Hematopoietic multipotent progenitor cell treated with erythropoietin and hydrocortisone succinate and interleukin-3 and kit ligand, for 15 days (in vitro differentiated cells): ENCODE measurements around the gene ARHGAP25.

Experiments used
- DNase-seq: peaks from one replicate; pipeline ENCODE4 v3.0.0-alpha.2; 2015; ENCODE audit warnings: low spot score

The ARHGAP25 gene

DNA sequence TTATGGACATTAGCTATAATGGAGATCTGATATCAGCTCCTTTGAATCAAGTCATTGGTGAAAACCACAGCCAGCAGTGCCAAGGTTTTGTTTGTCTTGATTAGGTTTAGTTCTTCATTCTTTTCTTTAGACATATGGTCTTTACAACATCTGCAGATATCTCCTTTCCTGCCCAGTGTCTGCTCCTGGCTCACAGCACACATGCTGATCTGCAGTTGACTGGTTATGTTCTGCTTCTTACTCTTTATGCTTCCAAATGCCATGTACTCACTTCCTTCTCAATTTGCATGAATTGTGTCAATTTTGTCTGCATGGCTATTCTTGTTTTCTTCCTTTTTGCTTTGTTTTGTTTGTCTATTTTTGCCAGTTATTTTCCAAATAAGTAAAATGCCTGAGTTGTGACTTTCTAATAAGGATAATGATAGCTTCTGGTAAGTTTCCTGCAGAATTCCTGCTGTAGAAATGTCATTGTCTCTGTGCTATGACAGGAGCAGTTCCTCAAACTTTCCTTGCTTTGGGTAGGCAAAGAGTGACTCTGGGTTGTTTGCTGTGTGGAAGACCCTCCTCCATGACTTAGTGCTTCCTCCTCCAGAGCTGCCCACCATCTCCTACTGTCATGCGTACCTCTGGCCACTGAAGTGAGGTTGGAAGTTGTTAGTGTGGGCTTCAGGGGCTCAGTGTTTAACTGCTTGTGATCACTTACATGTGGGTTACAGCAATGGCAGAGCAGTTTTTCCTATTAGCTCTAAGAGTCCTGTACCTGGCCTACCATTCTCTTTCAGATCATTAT, 8.2 kb downstream of the ARHGAP25 start:
- DNase-seq = no peak

DNA sequence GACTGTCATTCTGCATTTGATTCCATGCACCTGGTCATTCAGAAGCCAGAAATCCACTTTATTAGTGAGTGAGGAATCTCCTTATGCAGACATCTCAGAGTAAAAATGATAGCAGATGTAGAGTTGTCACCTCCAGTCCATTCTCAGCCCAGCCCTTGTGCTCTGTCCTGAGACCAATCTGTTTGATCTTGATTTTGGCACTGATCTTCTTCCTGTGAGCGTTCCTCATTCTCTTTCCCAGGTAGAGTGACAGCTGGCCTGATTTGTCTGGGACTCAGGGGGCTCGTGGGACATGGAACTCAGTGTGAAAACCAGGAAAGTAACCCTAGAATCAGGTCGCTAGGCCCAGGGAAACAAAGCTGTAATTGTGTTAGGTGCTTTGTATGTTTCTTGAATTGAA, 8.9 kb downstream of the ARHGAP25 start:
- no peak for DNase-seq

DNA sequence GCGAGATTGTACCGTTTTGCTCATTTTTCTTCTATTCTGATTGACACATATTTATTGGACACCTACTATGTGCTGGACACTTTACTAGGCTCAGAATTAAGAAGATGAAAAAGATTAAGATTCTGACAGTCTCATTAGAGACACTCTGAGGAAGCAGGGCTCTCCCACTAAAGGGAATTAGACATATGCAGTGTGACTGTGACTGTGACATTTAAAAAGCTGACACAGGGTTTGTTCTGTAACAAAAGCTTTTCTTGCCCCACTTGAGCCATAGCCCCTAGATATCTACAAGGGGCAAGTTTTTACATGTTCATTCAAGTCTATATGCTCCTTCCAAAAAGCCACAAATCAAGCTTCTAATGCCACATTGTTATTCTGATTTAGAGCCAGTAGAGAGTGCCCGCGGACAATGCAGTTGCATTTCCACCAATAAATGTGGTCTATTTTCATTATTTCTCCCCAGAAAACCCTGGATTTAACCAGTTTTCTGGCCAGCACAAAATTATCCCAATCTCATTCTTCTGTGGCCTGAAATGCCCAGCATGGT, 9.8 kb downstream of the ARHGAP25 start:
- no peak for DNase-seq

DNA sequence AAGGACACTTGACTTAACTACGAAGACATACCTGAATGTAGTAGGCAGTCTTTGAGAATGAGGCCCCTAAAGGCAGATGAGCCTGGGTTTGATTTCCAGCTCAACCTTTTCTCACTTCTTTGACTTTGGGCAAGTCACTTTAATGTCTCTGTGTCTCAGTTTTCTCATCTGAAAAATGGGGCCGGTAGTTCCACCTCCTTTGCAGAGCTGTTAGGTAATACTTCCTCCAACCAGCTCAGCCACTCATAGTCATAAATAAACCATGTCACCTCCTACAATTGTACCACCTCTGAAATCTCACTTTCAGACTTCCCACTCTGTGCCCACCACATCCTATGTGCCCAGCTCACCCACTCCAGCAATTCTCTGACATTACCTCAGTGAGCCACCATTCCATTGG, 10.4 kb downstream of the ARHGAP25 start:
- DNase-seq = no peak

DNA sequence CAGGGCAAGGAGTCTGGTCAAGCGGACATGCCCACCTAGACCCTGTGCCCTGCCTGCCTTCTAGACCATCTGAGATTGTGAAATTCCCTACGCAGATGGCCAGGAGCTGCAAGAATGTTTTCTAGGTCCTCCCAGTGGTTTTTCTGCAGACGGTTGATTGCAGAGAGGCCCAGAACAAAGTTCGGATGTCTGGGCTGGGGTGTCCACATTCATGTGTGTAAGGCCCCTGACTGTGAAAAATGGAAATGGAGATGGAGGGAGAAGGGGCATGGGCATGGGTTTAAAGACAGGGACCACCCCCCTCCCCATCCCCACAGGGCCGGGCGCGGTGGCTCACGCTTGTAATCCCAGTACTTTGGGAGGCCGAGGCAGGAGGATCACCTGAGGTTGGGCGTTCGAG, 11.8 kb downstream of the ARHGAP25 start:
- DNase-seq = no peak

DNA sequence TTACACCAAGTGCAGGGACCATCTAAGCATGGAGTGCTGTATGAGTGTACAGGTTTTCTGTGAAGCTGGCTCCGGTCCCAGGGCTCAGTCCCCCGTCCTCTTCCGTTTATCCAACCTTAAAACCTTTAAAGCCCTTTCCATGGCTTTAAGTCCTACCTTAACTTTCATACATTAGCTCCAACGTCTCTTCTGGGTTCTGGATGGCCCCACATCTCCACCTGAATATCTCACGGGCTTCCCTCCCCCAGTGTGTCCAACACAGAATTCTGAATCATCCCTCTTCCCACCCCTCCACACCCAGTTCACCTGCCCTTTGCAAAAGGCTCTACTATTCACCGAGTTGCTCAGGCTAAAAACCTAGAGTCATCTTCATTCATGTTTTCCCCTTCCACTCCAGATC, 12.8 kb downstream of the ARHGAP25 start:
- no peak for DNase-seq

DNA sequence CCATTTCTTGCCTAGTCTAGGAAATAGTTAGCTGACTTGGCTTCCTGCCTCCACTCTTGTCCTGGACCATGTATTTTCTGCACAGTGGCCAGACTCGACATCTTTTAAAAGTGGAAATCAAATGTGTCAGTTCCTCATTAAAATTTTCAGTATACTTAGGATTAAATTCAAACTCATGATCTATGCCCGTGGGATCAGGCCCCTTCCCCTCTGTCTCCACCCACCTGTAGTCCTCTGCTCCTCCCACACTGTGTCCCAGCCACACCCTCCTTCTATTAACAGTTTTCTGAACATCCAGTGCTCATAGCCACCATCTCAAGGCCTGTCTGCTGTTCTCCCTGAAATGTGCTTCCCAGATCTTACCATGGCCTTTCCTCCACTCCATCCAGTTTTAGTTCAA, 13.3 kb downstream of the ARHGAP25 start:
- no peak for DNase-seq

DNA sequence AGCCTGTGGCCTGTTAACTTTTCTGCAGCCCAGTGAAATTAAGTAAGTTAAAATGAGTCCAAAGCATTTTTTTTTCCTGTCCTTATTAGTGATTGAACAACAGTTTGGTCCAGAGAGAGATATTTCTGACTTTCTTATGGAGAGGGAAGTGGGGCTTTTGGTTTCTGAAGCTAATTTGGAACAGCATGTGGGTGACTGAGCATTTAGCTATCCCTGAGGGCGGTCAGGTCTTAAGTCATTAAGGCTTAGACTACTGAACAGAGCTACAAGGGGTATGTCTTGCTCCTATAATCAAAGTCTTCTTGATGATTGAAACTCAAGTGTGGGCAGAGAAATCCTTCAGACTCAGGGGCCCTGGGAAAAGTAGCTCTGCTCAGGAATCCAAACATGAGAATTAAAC, 14.0 kb downstream of the ARHGAP25 start:
- DNase-seq = no peak

DNA sequence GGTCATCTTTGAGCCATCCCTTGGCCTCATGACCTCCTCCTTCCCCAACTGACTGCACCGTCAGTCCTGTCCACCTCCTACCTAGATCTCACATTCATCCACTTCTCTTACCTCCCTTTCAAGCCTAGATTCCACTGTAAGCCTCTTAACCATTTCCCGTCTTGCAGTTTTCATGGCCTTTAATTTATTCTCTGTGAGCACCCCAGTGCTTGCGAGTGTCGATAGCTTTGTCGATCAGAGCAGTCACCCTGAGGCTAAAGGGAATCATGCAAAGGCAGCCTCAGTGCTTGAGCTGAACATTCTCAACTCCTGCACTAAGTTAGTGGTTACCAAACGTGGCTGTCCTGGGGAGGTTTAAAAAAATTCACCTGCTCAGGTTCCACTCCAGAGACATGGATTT, 14.7 kb downstream of the ARHGAP25 start:
- no peak for DNase-seq

DNA sequence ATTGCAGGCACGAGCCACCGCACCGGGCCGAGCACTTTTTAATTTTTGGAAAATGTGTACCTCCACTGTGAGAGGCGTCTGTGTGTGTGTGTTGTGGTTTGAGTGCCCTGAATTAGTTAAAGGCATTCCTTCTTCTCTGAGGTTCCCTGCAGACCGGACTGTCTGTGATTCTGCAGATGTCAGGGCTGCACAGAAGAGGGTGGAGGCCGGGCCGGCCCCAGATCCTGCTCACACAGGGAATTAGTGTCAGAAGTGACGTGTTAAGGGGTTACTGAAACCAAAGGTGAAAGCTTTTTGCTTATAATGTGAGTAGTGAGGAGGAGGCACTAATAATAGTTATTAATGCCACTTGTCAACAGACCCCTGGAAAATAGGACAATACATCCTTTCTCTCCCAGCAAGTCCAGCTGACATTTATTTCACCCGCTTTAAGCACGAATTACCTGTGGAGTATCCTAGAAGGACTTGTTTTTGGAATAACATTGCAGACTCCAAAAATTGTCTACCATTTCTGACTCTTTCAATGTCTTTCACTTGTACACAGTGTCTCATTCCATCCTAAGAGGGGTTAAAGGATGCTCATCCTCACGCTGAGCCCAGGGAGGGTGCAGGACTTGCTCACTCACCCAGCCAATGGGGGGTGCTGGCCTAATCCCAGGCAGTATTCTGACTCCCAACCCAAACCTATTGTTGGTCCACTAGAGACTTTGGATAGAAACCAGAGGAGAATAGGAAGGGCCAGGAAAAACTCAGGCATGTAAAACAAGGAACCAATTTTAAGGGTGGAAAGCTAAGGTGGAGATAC, 16.2 kb downstream of the ARHGAP25 start:
- DNase-seq = no peak

DNA sequence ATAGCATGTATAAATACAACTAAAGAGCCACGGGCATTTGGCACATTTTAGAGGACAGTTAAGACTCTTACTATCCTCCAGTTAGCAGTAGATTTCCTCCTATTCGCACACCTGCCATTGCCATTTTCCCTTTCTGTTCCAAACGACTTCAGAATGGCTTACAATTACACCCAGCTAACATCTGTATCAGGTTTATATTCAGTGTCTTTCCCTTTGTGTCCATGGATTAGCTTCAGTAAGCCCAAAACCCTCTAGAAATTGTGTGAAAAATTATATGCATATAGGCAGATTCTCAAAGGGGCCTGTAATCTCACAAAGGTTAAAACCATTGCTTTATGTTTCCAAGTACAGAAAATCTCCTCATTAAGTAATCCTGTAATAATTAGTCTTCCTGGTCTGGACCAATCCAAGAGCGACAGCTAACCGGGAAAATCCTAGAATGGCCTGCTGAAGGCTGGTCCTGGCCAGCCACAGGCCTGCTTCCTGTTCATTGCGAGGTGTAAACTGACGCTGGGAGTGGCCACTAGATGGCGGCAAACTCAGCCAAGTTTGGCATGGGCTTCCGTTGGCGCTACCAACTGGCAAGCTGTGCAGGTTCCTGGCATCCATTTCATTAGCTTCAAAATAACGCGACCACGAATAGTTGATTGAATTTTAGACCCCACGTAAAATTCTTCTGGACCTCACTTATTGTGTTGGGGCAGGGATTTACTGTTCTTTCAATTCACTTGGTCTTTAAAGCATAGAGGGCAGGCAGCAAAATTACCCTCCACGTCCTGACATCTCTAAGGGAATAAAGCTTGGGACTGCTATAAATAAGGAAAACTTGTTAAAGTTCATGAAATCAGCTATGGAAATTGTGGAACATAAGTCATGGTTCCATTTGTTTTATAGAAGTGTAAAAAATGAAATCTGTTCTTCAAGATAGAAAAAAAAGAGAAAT, 17.1 kb downstream of the ARHGAP25 start:
- peak; percentile 85 for DNase-seq

DNA sequence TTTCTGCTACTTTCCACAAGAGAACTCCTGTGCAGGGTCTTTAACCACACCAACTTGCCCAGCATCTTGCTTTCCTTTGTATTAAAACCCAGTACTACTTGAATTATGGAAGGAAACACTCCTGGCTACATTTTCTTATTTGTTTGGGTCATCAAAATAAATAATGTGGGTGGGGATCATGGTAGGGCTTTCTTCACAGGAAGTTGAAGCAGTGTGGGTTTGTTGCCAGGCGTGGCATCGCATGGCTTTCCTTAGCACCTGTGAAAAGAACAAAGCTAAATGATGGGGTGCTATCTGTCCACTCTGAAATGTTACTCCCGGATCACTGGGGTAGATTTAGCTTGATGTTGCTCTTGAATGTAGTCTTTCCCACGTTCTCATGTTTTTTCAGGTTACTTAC, 18.7 kb downstream of the ARHGAP25 start:
- no peak for DNase-seq

DNA sequence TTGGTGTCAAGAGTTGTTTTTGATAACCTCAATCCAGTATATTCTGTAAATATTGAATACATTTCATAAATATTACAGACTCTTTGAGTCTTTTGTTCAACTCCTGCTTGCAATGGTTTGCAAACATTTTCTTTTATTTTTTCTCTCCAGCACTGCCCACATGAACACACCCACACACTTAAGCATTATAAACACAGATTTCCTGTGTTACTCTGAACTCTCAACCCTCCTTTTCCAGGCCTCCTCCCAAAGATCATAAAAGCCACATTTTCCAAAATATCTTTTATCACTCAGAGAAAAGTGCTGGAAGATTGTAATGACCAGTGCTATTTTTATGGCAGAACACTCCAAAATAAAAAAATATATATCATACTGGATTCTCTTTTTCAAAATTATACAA, 20.5 kb downstream of the ARHGAP25 start:
- no peak for DNase-seq

DNA sequence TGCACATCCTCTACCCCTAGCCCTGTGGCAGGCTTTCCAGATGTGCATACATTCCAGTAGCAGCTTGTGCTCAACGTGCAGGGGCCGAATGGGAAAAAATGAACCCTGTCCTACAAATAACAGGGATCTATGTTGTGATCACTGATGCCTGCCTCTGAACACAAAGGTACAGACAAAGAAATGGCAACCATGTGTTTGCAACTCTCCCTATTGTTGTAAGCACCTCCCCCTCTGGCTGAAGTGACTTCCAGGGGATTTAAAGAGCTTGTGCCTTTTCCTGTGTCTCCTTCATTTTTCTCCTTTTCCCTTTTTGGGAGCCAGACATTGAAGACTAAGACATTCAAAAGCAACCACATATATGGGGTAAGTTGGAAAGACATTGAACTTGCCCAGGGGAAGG, 21.6 kb downstream of the ARHGAP25 start:
- DNase-seq = no peak

DNA sequence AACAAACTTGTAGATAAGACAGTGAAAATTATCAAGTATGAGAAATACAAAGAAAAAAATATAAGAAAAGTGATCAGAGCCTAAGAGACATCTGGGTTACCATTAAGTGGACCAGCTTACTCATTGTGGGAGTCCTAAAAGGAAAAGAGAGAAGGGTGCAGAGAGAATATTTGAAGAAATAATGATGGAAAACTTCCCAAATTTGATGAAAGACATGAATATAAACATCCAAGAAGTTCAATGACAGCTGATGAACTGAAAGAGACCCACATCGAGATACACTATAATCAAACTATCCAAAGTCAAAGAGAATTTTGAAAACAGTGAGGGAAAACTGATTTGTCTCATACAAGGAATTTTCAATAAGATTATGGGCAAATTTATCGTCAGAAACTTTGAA, 22.5 kb downstream of the ARHGAP25 start:
- no peak for DNase-seq

DNA sequence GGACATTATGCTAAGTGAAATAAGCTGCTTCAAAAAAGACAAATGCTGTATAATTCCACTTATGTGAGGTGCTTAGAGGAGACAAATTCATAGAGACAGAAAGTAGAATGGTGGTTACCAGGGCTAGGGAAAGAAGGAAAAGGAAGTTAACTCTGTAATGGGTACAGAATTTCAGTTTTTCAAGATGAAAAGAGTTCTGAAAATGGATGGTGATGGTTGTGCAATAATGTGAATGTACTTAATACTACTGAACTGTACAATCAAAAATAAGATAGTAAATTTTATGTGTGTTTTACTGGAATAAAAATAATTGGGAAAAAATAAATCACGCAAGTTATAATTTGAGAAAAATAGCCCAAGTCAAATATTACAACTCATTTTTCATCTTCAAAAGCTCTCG, 27.5 kb downstream of the ARHGAP25 start:
- no peak for DNase-seq

DNA sequence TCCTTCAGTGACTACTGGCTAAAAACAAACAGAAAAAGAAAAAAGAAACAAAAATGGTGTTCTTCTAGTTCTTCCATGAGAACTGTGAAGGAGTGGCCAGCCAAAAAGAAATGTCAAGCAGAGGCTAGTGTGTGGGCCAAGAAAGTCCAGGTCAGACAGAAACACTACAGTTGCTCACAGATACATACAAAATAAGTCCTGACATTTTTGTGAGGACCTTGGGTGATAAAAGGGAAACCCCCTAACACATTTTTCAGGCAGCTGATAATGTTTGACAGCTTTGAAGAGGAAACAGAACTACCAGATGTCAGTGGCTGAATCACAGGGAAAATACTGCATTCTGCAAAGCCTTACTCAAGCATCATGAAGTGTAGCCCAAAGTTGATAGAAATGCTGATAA, 28.1 kb downstream of the ARHGAP25 start:
- DNase-seq = no peak

DNA sequence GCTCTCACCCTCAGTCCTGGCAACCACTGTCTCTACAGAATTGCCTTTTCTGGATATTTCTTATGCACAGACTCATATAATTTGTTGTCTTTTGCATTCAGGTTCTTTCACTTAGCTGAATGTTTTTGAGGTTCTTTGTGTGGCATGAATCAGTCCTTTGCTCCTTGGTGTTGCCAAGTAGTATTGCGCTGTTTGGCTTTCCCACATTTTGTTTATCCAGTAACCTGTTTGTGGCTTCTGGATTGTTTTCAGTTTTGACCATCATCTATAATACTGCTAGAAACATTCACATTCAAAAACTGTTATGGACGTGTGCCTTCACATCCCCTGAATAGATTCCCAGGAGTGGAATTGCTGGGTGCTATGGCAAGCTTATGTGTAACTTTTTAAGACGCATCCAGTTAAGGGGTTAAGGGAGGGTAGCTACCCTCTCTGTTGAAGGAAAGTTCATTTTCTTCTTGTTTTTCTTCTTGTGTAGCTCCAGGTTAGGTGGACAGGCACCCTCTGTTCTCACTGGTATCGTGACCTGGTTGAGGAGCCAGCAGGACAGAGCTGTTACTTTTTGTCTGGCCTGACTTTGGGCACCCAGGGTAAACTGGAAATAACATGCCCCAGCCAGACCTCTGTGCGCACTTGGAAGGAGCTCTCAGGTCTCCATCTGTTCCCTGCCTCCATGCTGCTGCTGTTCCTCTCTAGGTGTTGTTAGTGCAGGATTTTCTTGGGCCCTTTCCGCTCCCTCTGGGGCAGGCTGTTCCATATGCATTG, 29.6 kb downstream of the ARHGAP25 start:
- DNase-seq = no peak

DNA sequence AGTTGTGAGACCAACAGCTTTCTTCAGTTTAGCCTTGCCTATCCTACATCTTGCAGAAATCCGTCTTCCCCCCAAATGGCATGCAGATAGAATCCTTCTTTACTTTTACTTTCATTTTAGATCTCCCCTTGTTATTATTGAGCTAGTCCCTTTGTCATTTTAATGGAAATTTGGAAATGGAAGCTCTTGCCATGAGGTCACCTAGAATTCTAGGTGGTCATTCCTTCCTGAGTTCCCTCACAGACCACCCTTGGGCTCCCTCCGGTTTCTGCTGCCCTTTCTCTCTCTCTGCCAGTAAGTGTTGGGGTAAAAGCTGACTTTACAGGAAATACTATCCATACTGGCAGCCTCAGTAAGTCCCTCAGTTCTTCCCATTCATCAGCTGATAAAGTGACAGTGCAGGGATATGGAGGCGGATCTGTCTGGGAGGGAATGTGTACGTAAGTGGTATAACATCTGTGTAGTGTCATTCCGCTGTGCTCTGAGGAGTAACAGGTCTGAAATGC, 30.2 kb downstream of the ARHGAP25 start:
- DNase-seq = peak; percentile 23

DNA sequence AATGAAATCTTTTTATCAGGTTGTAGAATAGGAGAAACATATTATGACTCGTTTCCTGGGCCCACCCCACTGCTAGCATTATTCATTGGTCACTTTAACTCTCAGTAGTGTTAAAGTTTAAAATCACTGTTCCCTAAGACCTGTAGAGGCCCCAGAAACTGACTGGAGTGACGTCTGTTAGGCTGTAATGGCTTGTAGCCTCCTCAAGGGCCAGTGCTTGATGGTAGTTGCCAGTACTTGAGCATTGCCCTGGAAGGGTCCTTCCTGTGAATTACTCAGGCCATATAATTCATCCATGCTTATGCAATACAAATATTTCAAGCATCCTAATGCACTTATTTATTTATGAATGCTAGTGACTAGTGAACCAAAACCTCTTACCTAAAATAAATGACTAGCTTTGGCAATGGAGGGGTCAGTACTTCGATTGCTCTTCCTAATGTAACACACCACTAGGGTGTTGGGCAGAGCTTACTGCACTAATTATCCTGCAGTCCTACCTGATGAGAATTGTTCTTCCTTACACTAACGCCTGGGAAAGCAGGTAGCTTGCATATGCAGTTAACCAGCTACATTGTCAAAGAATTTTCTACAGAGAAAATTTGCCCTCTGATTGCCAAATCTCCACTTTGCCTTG, 31.2 kb downstream of the ARHGAP25 start:
- DNase-seq = no peak

DNA sequence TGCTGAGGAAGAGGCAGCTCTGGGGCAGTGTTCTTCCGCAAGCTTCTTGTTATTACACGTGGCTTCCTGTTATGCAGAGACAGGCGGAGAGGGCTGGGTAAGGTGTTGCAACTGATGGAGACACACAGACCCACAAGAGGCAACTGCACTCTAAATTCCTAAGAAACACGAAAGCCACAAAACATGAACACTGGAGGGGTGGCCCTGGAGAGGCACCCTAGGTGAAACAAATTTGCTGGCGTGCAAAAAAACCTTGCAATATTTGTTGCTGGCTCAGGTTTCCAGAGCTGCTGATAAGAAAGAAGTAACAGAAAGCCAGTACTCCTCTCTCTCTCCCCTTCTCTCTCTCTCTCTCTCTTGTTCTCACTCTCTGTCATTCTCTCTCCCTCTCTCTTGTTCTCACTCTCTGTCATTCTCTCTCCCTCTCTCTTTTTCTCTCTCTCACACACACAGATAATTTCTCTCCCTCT, 31.8 kb downstream of the ARHGAP25 start:
- no peak for DNase-seq
